K562 (cell line): ENCODE results near the gene PYM1. TPM values are rescaled to one million over a fixed set of nuclear protein-coding genes. Genes with fewer than 3 reads are reported as not detected.
A peak's percentile ranks its signal among the peaks of the same experiment; 100 is the strongest.

Experiments
- ARID2 ChIP-seq: fragments of 450-650 bp; IDR thresholded peaks from 2 replicates; pipeline ENCODE4 v1.6.1; 2017; ENCODE audit warnings: antibody characterized with exemption, mild to moderate bottlenecking
- CAMTA2 ChIP-seq: fragments of 250-450 bp; sonication (Bioruptor Pico); conservative IDR thresholded peaks from 2 replicates; pipeline ENCODE4 v1.5.1; 2022
- CREB1 ChIP-seq, 2 experiments: sonication (generic) in 1 of 2; formaldehyde crosslinking in 1 of 2; IDR thresholded peaks; 2 replicates each; pipeline versions ENCODE4 v1.6.1 to v1.8.0; 2012 to 2022; ENCODE audit warnings: inconsistent platforms in 1 of 2, mild to moderate bottlenecking in 1 of 2, missing genetic modification reagents in 1 of 2, moderate library complexity in 1 of 2
- DPF2 ChIP-seq: fragments of 450-650 bp; IDR thresholded peaks from 2 replicates; pipeline ENCODE4 v1.6.1; 2016
- E2F8 ChIP-seq: fragments of 450-650 bp; IDR thresholded peaks from 2 replicates; pipeline ENCODE4 v1.7.1; 2018; ENCODE audit warnings: mild to moderate bottlenecking, low read depth; ENCODE audit not compliant: partially characterized antibody
- FOXM1 ChIP-seq, 2 experiments: fragments of 450-650 bp in 1 of 2; sonication (generic) in 1 of 2; formaldehyde crosslinking in 1 of 2; IDR thresholded peaks; 2 replicates each; pipeline versions ENCODE4 v1.6.1 to v1.9.0; 2017 to 2022; ENCODE audit warnings: low read depth in 2 of 2, mild to moderate bottlenecking in 2 of 2, missing genetic modification reagents in 1 of 2, moderate library complexity in 1 of 2
- IFI16 ChIP-seq: fragments of 250-450 bp; sonication (Bioruptor Pico); IDR thresholded peaks from 2 replicates; pipeline ENCODE4 v2.1.2; 2022; ENCODE audit warnings: mild to moderate bottlenecking, inconsistent platforms
- KAT2B ChIP-seq: IDR thresholded peaks from one replicate; pipeline ENCODE4 v1.6.1; 2012; ENCODE audit warnings: low read depth, mild to moderate bottlenecking, control low read depth, inconsistent platforms, low read length, moderate library complexity
- LCOR ChIP-seq: sonication (generic); formaldehyde crosslinking; IDR thresholded peaks from 2 replicates; pipeline ENCODE4 v1.8.0; 2022; ENCODE audit warnings: mild to moderate bottlenecking, missing genetic modification reagents
- POLR2G ChIP-seq: fragments of 200-400 bp; formaldehyde crosslinking; IDR thresholded peaks from 2 replicates; pipeline ENCODE4 v1.6.1; 2017; ENCODE audit warnings: low read depth, mild to moderate bottlenecking, antibody characterized with exemption, low read length, moderate library complexity
- SAFB ChIP-seq: fragments of 200-400 bp; formaldehyde crosslinking; IDR thresholded peaks from 2 replicates; pipeline ENCODE4 v1.6.1; 2017; ENCODE audit warnings: low read depth, low read length, borderline replicate concordance
- TRIM24 ChIP-seq, 2 experiments: fragments of 450-650 bp; IDR thresholded peaks; 2 replicates each; pipeline ENCODE4 v1.6.1; 2016
- WHSC1 ChIP-seq: IDR thresholded peaks from one replicate; pipeline ENCODE4 v1.6.1; 2012; ENCODE audit warnings: low read length, control low read depth, inconsistent platforms
- ZC3H11A ChIP-seq: IDR thresholded peaks from 2 replicates; pipeline ENCODE4 v1.6.1; 2012; ENCODE audit warnings: low read depth, low read length, improper control_type of control experiment
- ZNF140 ChIP-seq: fragments of 250-450 bp; sonication (Bioruptor Pico); IDR thresholded peaks from 2 replicates; pipeline ENCODE4 v1.8.0; 2021; ENCODE audit warnings: moderate library complexity, mild to moderate bottlenecking, inconsistent platforms
- ZNF655 ChIP-seq: fragments of 250-450 bp; sonication (Bioruptor Pico); IDR thresholded peaks from 2 replicates; pipeline ENCODE4 v1.5.0; 2021
- ZNF695 ChIP-seq: fragments of 450-650 bp; formaldehyde crosslinking; IDR thresholded peaks from 2 replicates; pipeline ENCODE4 v1.4.0; 2020; ENCODE audit warnings: mild to moderate bottlenecking, moderate library complexity
- ZNF766 ChIP-seq: fragments of 200-800 bp; sonication (Bioruptor generic); conservative IDR thresholded peaks from 2 replicates; pipeline ENCODE4 v1.6.1; 2016; ENCODE audit warnings: missing genetic modification characterization, missing compliant biosample characterization
- polyA plus RNA-seq, 8 experiments: library from polyadenylated mRNA; depleted of rRNA in 4 of 8; stranded (reverse) in 5 of 8; unstranded in 3 of 8; fragments of >200 nt; fragmentation: Nextera tagmentation in 2 of 8; fragmentation: Illumina TruSeq in 1 of 8; extraction: Ambion mirVana in 2 of 8; extraction: Trizol in 1 of 8; gene quantifications; 2 replicates each; pipeline versions ENCODE4 v1.2.1 to v1.2.3, GENCODE V29; 2011 to 2014; ENCODE audit warnings: inconsistent platforms in 1 of 8, missing spikeins in 1 of 8
- total RNA-seq, 7 experiments: library from RNA; depleted of rRNA in 6 of 7; stranded (reverse); fragments of >200 nt in 6 of 7; fragmentation: Illumina TruSeq in 2 of 7; extraction: Trizol in 2 of 7; gene quantifications; 2 replicates each; pipeline versions ENCODE4 v1.2.1 to v1.2.3, GENCODE V29; 2011 to 2021; ENCODE audit warnings: low replicate concordance in 1 of 7
- TF ChIP-seq, protein P1 (sequence below): fragments of 200-800 bp; sonication (Bioruptor generic); IDR thresholded peaks from 2 replicates; pipeline ENCODE4 v1.6.1; 2016; ENCODE audit warnings: missing genetic modification characterization, missing compliant biosample characterization

The PYM1 gene
- total and polyA plus RNA-seq, 9 of the 15 experiments (the other 6 are each of a cell fraction or from before 2014, with no cell fraction given) = 29.0 to 51.3 (median 34.1) TPM

DNA sequence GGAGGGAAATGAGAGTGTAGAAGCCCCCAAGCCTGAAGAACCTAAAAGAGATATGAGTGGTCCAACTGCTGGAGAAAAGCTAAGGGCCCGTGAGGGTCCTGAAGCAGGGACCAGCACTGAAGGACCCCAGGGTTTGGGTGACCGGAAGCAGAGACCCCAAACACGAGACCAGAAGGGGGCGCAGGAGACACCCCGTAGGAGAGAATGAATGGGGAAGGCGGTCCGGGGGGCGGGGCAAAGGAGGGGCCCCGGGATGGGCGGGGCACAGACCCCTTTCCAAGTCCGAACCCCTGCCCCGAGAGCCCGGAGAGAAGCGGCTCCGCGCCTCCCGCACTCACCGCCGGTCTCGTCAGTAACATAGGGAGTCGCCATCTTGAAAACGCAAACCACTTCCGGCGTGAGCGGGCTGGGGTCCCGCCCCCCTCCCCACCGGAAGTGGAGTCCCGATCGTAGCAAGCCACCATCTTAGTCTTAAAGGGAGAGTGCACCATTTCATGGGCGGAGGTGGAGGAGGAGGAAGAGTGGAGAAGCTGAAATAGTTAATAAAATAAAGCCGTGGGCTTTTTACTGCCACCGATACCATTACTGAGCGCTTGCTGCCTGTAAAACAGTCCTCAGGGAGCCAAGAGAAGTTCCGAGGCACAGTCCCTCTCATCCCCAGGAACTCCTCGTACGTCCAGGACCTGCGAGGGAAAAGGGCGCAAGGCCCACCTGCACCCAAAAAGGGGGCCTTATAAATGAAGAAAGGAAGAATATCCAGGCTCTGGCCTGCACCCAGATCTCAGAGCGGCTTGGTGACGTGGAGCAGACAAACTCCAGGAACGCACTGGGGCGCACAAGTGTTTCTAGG is 731 bp downstream of the PYM1 start (continued):
- TF ChIP-seq KAT2B (peak; percentile 59), WHSC1 (no peak), FOXM1 (IDR thresholded peaks at IDR 0.05; ENCODE audit: low read depth) (no peak), FOXM1 (CRISPR knock-in tag; IDR thresholded peaks at IDR 0.05; ENCODE audit: low read depth) (0 out of 2 replicates have a peak, but pooled peaks have one; percentile 9), IFI16 (CRISPR knock-in tag) (no peak), E2F8 (peak; percentile 44), TRIM24 (IDR thresholded peaks at IDR 0.05) (peak; percentile 26 to 44; a peak in 3 of 4 replicates), ZNF766 (CRISPR knock-in tag) (no peak), ZNF140 (CRISPR knock-in tag) (no peak), ARID2 (peak; percentile 74), DPF2 (no peak; the same call in 1 of the 2 replicates), ZNF695 (CRISPR knock-in tag) (no peak), CAMTA2 (CRISPR knock-in tag) (no peak), ZNF655 (no peak), CREB1 (IDR thresholded peaks at IDR 0.05) (no peak), CREB1 (CRISPR knock-in tag; IDR thresholded peaks at IDR 0.05) (peak; percentile 44; the same call in 1 of the 2 replicates), LCOR (0 out of 2 replicates have a peak, but pooled peaks have one; percentile 18), ZC3H11A (no peak), POLR2G (peak; percentile 64; the same call in 1 of the 2 replicates), SAFB (no peak)
- TF ChIP-seq, protein P1, sequence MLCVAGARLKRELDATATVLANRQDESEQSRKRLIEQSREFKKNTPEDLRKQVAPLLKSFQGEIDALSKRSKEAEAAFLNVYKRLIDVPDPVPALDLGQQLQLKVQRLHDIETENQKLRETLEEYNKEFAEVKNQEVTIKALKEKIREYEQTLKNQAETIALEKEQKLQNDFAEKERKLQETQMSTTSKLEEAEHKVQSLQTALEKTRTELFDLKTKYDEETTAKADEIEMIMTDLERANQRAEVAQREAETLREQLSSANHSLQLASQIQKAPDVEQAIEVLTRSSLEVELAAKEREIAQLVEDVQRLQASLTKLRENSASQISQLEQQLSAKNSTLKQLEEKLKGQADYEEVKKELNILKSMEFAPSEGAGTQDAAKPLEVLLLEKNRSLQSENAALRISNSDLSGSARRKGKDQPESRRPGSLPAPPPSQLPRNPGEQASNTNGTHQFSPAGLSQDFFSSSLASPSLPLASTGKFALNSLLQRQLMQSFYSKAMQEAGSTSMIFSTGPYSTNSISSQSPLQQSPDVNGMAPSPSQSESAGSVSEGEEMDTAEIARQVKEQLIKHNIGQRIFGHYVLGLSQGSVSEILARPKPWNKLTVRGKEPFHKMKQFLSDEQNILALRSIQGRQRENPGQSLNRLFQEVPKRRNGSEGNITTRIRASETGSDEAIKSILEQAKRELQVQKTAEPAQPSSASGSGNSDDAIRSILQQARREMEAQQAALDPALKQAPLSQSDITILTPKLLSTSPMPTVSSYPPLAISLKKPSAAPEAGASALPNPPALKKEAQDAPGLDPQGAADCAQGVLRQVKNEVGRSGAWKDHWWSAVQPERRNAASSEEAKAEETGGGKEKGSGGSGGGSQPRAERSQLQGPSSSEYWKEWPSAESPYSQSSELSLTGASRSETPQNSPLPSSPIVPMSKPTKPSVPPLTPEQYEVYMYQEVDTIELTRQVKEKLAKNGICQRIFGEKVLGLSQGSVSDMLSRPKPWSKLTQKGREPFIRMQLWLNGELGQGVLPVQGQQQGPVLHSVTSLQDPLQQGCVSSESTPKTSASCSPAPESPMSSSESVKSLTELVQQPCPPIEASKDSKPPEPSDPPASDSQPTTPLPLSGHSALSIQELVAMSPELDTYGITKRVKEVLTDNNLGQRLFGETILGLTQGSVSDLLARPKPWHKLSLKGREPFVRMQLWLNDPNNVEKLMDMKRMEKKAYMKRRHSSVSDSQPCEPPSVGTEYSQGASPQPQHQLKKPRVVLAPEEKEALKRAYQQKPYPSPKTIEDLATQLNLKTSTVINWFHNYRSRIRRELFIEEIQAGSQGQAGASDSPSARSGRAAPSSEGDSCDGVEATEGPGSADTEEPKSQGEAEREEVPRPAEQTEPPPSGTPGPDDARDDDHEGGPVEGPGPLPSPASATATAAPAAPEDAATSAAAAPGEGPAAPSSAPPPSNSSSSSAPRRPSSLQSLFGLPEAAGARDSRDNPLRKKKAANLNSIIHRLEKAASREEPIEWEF (CRISPR knock-in tag) = no peak
